ENCODE data around the gene HAT1. TPM values are rescaled to one million over a fixed set of nuclear protein-coding genes. Genes with fewer than 3 reads are reported as not detected.

HAT1 gene
- total RNA-seq, 1 donor from 2014 or later: 30.0 TPM

DNA sequence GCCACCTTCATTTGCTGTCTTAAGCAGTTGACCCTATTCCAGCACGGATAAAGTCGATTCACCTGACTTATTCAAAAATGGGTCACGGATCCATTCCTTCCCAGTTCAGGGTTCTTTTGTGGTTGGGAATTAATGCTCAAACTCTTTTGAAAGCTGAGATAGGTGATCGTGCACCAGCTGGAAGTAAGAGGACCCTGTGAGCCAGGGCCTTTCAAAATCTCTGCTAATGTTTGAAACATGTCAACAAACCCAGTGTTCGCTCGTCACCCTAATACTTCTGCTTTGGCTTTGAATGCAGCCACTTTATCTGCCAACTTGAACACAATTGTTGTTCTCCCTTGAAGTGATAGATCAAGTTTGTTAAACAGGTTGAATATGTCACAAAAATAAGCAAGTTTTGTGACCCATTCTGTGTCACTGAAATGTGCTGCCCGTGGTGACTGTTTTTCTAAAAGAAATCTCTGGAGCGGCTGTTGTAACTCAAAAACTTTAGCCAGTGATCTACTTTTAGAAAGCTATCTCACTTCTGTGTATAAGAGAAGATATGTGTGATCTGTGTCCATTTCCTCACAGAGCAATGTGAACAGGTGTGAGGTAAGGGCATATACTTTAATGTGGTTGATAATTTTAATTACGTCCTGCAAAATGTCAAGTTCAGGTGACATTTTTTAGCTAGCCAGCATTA, 16.9 kb downstream of the HAT1 start:
- Histone ChIP-seq H3K36me3 (no peaks in the 10 kb centered on the region), H3K4me3 (no peak overlapping the region), H3K4me1 (no peaks in the 10 kb centered on the region), H3K9me3 (no peaks in the 10 kb centered on the region), H3K27me3 (no peaks in the 10 kb centered on the region), H3K27ac (no peak overlapping the region)
- TF ChIP-seq, protein P1, sequence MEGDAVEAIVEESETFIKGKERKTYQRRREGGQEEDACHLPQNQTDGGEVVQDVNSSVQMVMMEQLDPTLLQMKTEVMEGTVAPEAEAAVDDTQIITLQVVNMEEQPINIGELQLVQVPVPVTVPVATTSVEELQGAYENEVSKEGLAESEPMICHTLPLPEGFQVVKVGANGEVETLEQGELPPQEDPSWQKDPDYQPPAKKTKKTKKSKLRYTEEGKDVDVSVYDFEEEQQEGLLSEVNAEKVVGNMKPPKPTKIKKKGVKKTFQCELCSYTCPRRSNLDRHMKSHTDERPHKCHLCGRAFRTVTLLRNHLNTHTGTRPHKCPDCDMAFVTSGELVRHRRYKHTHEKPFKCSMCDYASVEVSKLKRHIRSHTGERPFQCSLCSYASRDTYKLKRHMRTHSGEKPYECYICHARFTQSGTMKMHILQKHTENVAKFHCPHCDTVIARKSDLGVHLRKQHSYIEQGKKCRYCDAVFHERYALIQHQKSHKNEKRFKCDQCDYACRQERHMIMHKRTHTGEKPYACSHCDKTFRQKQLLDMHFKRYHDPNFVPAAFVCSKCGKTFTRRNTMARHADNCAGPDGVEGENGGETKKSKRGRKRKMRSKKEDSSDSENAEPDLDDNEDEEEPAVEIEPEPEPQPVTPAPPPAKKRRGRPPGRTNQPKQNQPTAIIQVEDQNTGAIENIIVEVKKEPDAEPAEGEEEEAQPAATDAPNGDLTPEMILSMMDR (IDR thresholded peaks at IDR 0.05): no peak
- TF ChIP-seq POLR2A (IDR thresholded peaks at IDR 0.05) (no peak), POLR2AphosphoS5 (IDR thresholded peaks at IDR 0.05; ENCODE audit: insufficient read depth in 1 of 2, low read depth in 1 of 2) (no peak)
- no peak for DNase-seq (ENCODE audit: extremely low spot score in 2 of 2)
- intact Hi-C loops (cut with DNase I): no loop called here

GRCh38 chr2:171939743-171940071, 17.4 kb downstream of the HAT1 start:
- DNase-seq (ENCODE audit: extremely low spot score in 2 of 2): no peak
- no peak overlapping the region for H3K4me3 ChIP-seq
- no peaks in the 10 kb centered on the region for H3K36me3 ChIP-seq
- no peak overlapping the region for H3K27ac ChIP-seq
- no peaks in the 10 kb centered on the region for H3K4me1 ChIP-seq
- intact Hi-C loops (cut with DNase I): no loop called here
- H3K9me3 ChIP-seq: no peaks in the 10 kb centered on the region
- TF ChIP-seq POLR2A (IDR thresholded peaks at IDR 0.05) (no peak), POLR2AphosphoS5 (IDR thresholded peaks at IDR 0.05; ENCODE audit: insufficient read depth in 1 of 2, low read depth in 1 of 2) (no peak)
- TF ChIP-seq, protein P1 (IDR thresholded peaks at IDR 0.05): no peak
- no peaks in the 10 kb centered on the region for H3K27me3 ChIP-seq

GRCh38 chr2:171941316-171941699, 19.0 kb downstream of the HAT1 start:
- H3K27ac ChIP-seq: no peak overlapping the region
- H3K9me3 ChIP-seq: no peaks in the 10 kb centered on the region
- TF ChIP-seq POLR2AphosphoS5 (IDR thresholded peaks at IDR 0.05; ENCODE audit: insufficient read depth in 1 of 2, low read depth in 1 of 2) (no peak), POLR2A (IDR thresholded peaks at IDR 0.05) (no peak)
- TF ChIP-seq, protein P1 (IDR thresholded peaks at IDR 0.05): no peak

GRCh38 chr2:171943869-171944268, 21.6 kb downstream of the HAT1 start:
- H3K27ac ChIP-seq: no peak overlapping the region
- no peaks in the 10 kb centered on the region for H3K9me3 ChIP-seq
- no peak for DNase-seq (ENCODE audit: extremely low spot score in 2 of 2)
- intact Hi-C loops (cut with DNase I): no loop called here
- no peaks in the 10 kb centered on the region for H3K36me3 ChIP-seq
- TF ChIP-seq POLR2A (IDR thresholded peaks at IDR 0.05) (no peak), POLR2AphosphoS5 (IDR thresholded peaks at IDR 0.05; ENCODE audit: insufficient read depth in 1 of 2, low read depth in 1 of 2) (no peak)
- TF ChIP-seq, protein P1 (IDR thresholded peaks at IDR 0.05): no peak
- H3K27me3 ChIP-seq: no peaks in the 10 kb centered on the region
- no peaks in the 10 kb centered on the region for H3K4me1 ChIP-seq
- H3K4me3 ChIP-seq: no peak overlapping the region

More at GRCh38 chr2:171941316-171941699, 19.0 kb downstream of the HAT1 start:
- Histone ChIP-seq H3K27me3 (no peaks in the 10 kb centered on the region), H3K36me3 (no peaks in the 10 kb centered on the region), H3K4me3 (no peak overlapping the region), H3K4me1 (no peaks in the 10 kb centered on the region)
- intact Hi-C loops (cut with DNase I): no loop called here
- DNase-seq (ENCODE audit: extremely low spot score in 2 of 2): no peak

- TF ChIP-seq, protein P1 (IDR thresholded peaks at IDR 0.05): no peak
- TF ChIP-seq POLR2A (IDR thresholded peaks at IDR 0.05): no peak
- TF ChIP-seq POLR2AphosphoS5 (IDR thresholded peaks at IDR 0.05; ENCODE audit: insufficient read depth in 1 of 2, low read depth in 1 of 2): no peak
- Histone ChIP-seq H3K27ac (no peak overlapping the region), H3K27me3 (no peaks in the 10 kb centered on the region), H3K9me3 (no peaks in the 10 kb centered on the region), H3K4me3 (no peak overlapping the region), H3K4me1 (no peaks in the 10 kb centered on the region), H3K36me3 (no peaks in the 10 kb centered on the region)
- intact Hi-C loops (cut with DNase I): no loop called here
- no peak for DNase-seq (ENCODE audit: extremely low spot score in 2 of 2)
Observed at GRCh38 chr2:171952276-171952675, 30.0 kb downstream of the HAT1 start.
